GM12875 (cell line): ENCODE results near the gene TCF7L2.

ENCODE experiments used
- H3K4me3 ChIP-seq: one replicate; pipeline ENCODE4 v1.5.1; 2011; ENCODE audit warnings: low read depth, low read length, control low read depth
- TF ChIP-seq, protein P1 (sequence below): IDR thresholded peaks from 2 replicates; pipeline ENCODE4 v1.5.1; 2011; ENCODE audit warnings: low read depth, mild to moderate bottlenecking, control low read depth, inconsistent platforms, low read length, moderate library complexity, borderline replicate concordance; ENCODE audit not compliant: insufficient read depth

Gene TCF7L2

DNA sequence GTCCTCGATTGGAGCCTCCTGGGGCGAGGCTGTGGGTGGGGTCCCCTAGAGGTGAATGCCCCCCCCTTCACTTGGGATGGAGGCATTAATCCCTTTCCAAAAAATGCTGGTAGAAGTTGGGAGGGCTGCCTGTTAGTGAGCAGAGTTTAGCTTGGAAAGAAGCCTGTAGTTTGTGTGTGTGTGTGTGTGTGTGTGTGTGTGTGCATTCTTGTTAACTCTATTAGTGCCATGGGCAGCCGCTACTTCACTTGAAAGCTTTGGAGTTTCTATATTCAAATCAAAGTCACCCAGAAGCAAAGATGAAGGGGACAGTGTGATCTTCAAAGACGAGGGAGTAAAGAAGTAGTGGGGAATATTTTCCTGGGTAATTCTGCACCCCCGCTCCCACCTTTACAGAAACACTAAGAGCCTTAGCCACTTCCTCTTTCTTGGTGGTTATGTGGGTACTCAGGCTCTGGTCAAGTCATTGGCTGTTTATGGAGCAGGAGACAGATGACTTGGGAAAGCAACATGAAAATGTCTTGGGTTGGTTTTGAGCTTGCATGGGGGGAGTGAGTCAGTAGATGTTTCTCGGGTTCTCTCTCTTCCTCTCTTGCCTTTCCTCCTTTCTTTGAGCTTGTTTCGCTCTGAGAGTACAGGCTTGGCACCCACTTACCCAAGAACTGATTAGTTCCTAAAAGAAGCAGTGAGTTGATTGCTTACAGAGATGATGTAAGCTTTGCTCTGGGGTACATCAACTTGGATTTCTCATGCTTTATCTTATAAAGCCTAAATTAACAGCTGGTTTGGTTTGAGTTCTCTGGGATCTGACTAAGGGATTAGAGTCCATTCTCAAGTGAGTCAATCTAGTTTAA is 35.9 kb downstream of the TCF7L2 start:
- TF ChIP-seq, protein P1, sequence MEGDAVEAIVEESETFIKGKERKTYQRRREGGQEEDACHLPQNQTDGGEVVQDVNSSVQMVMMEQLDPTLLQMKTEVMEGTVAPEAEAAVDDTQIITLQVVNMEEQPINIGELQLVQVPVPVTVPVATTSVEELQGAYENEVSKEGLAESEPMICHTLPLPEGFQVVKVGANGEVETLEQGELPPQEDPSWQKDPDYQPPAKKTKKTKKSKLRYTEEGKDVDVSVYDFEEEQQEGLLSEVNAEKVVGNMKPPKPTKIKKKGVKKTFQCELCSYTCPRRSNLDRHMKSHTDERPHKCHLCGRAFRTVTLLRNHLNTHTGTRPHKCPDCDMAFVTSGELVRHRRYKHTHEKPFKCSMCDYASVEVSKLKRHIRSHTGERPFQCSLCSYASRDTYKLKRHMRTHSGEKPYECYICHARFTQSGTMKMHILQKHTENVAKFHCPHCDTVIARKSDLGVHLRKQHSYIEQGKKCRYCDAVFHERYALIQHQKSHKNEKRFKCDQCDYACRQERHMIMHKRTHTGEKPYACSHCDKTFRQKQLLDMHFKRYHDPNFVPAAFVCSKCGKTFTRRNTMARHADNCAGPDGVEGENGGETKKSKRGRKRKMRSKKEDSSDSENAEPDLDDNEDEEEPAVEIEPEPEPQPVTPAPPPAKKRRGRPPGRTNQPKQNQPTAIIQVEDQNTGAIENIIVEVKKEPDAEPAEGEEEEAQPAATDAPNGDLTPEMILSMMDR: no peak
- H3K4me3 ChIP-seq: no peak overlapping the region

DNA sequence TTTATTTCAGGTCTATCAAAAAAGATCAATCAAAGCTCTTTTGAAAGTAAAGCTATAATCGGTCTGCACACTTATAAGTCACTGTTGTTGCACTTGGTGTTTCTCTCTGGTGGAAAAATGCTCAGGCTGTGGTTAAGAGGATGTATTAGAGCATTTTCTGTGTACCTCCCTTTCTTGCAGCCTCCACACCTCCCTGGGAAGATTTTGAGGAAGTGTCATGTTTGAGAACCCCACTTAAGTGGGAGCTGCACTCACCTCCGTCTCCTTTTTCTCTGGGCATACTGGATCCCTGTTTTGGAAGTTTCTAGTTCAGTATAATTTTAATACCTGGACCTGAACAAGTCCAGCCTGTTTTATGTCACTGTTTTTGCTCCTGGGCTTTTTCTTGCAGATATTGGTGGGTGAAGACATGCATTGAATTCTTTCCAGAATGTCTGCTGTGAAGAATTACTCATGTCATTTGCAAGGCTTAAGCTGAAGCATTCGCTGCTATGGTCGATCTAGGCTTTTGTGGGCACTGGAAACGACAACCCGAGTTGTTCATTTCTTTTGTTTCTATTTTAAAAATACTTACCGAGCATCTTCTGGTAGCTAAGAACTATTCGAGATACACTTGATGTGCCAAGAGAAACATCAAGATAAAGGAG is 36.6 kb downstream of the TCF7L2 start:
- no peak overlapping the region for H3K4me3 ChIP-seq
- TF ChIP-seq, protein P1: no peak

DNA sequence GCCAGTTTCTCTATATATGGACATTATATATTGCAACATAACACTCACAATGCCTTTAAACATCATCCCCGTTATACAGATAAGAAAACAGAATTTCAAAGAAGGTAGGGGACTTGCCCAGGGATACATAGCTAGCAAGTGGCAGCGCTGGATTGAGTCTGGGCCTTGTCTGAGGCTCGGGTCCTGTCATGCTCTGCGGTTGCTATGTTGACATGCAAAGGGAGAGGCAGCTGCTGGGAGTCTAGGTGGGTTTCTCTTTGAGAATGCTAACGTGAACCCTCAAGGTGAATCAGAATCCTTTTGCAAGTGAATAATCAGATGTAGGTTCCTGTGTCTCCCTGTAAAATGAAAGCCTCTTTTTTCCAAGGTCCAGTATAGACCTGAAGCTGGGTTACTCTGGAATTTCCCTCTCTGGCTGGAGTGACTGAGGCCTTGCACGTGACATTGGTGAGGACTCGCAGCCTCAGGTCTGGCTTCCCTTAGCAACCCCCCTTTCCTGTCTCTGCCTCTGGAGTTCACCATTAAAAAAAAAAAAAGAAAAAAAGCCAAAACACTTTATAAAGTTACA is 38.9 kb downstream of the TCF7L2 start:
- TF ChIP-seq, protein P1: no peak

DNA sequence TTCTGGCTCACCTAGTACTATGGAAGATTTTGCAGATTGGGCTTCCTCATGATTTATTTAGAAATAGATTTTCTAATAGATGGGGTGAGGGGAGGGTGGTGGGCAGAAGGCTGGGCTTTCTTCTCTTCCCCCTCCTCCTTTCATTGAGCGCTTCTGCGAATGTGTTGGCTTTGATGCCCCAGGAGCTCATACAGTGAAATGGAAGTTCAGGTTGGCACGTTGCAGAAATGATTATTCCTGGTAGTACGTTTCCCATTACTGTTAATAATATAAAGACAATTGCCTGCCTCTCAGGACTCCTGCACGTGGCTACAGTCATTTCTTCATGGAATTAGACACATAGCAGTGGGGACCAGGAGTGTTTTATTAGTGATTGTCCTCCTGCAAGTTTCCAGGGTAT is 39.8 kb downstream of the TCF7L2 start:
- TF ChIP-seq, protein P1: no peak
- H3K4me3 ChIP-seq: no peak overlapping the region

More for the DNA sequence above, 38.9 kb downstream of the TCF7L2 start:
- H3K4me3 ChIP-seq: no peak overlapping the region

DNA sequence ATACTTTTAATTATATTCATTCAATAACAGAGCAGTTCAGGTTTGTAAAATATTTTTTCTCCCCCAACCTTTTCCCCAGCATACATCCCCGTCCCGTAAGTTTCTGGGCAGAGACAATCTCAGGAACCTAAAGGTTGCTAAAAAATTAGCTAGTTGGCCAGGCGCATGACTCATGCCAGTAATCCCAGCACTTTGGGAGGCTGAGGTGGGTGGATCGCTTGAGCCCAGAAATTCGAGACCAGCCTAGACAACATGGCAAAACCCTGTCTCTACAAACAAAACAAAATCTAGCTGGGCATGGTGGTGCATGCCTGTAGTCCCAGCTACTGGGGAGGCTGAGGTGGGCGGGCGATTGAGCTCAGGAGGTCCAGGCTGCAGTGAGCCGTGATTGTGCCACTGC is 40.2 kb downstream of the TCF7L2 start:
- TF ChIP-seq, protein P1: no peak
- H3K4me3 ChIP-seq: no peak overlapping the region

DNA sequence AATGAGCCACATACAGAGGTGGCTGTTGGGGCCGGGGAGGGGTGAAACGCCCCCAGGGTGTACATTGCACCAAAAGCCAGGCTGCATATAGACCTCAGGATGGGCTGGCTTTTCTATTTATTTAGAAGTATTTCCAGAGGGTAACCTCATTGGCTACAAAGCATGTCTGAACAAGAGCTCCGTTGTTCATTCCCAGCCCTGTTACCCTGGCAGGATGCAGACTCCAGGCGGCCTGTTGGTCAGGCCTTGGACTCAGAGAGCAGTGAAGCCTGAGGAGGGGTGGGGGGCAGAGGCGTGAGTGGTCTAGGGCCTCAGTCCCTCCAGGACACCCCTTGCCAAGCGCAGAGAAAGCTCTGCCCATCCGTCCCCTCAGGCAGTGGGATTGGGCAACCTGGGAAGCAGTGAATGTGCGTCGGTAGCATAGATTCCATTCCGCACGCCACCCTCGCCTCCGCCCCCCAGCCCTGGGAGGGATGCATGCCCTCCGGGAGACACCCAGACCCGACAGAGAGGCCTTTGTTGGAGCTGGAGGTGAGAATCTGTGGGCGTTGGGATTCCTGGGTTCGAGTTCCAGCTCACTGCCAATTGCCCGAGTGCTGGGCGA is 41.9 kb downstream of the TCF7L2 start:
- TF ChIP-seq, protein P1: no peak
- no peak overlapping the region for H3K4me3 ChIP-seq

DNA sequence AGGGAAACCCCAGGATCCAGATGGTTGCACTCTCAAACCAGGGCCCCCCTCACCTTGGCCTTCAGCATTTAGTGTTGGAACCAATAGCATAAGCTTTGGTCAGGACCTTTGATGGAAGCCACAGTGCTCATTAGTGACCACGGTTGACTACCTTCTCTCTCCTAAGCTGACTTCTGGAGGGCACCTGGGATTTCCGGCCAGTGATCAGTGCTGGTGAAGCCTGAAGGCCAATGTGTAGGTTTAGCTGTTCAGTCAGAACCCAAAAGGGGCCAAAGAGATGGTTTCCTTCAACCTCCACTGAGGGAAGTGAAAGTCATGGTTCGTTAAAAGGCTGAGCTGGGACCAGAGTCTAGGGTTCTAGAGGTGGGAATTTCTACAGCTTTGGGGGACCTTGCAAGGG is 46.4 kb downstream of the TCF7L2 start:
- no peak overlapping the region for H3K4me3 ChIP-seq
- TF ChIP-seq, protein P1: no peak
